Spleen (tissue), 11 donors: ENCODE measurements around the gene MTMR1. TPM values are rescaled to one million over a fixed set of nuclear protein-coding genes. Genes with fewer than 3 reads are reported as not detected.

Experiments used
- DNase-seq: peaks from one replicate; pipeline ENCODE4 v3.0.0-alpha.2; 2020
- H3K27ac ChIP-seq, 8 donors: fragments of 200-600 bp; sonication (generic) in 7 of 8; 1 replicate in 4 of 8; 2 replicates in 4 of 8; pipeline versions ENCODE4 v1.5.0 to v1.8.0; 2016 to 2021; ENCODE audit warnings: inconsistent platforms in 4 of 8, mild to moderate bottlenecking in 4 of 8, moderate library complexity in 1 of 8
- H3K27me3 ChIP-seq, 7 donors: fragments of 200-600 bp; sonication (generic) in 6 of 7; replicated peaks in 1 of 7; 1 replicate in 4 of 7; 2 replicates in 3 of 7; pipeline versions ENCODE4 v1.5.0 to v1.8.0; 2016 to 2021; ENCODE audit warnings: inconsistent platforms in 3 of 7, mild to moderate bottlenecking in 1 of 7
- H3K36me3 ChIP-seq, 6 donors: fragments of 200-600 bp; sonication (generic) in 5 of 6; 1 replicate in 4 of 6; 2 replicates in 2 of 6; pipeline versions ENCODE4 v1.5.0 to v1.8.0; 2016 to 2021; ENCODE audit warnings: inconsistent platforms in 2 of 6
- H3K4me1 ChIP-seq, 6 donors: fragments of 200-600 bp; sonication (generic) in 5 of 6; 1 replicate in 3 of 6; 2 replicates in 3 of 6; pipeline versions ENCODE4 v1.5.0 to v1.8.0; 2016 to 2021; ENCODE audit warnings: inconsistent platforms in 3 of 6
- H3K4me3 ChIP-seq, 8 donors: fragments of 200-600 bp; sonication (generic) in 7 of 8; 1 replicate in 4 of 8; 2 replicates in 4 of 8; pipeline versions ENCODE4 v1.5.0 to v1.8.0; 2016 to 2021; ENCODE audit warnings: inconsistent platforms in 4 of 8, mild to moderate bottlenecking in 4 of 8, moderate library complexity in 2 of 8
- H3K9me3 ChIP-seq, 8 donors: fragments of 200-600 bp; sonication (generic) in 7 of 8; 1 replicate in 4 of 8; 2 replicates in 4 of 8; pipeline versions ENCODE4 v1.5.0 to v1.8.0; 2016 to 2021; ENCODE audit warnings: inconsistent platforms in 4 of 8
- CTCF ChIP-seq, 11 experiments: fragments of 200-600 bp in 7 of 11; fragments of 450-650 bp in 4 of 11; sonication (generic) in 4 of 11; IDR thresholded peaks in 8 of 11; conservative IDR thresholded peaks in 3 of 11; 1 replicate in 7 of 11; 2 replicates in 4 of 11; pipeline versions ENCODE4 v1.4.0 to v1.8.0; 2016 to 2021; ENCODE audit warnings: antibody characterized with exemption in 11 of 11, inconsistent platforms in 4 of 11, mild to moderate bottlenecking in 1 of 11
- POLR2A ChIP-seq, 3 donors: fragments of 450-650 bp; IDR thresholded peaks; one replicate each; pipeline ENCODE4 v1.5.1; 2017; ENCODE audit warnings: antibody characterized with exemption in 3 of 3, mild to moderate bottlenecking in 1 of 3
- POLR2AphosphoS5 ChIP-seq, 3 donors: sonication (generic); formaldehyde crosslinking; IDR thresholded peaks; one replicate each; pipeline ENCODE4 v1.5.1; 2017; ENCODE audit warnings: antibody characterized with exemption in 3 of 3
- WGBS, 5 donors: extraction: QIAGEN DNeasy Blood & Tissue Kit in 3 of 5; methylation state at CpG; one replicate each; pipeline versions ENCODE4 v1.1.5 to v1.1.7; 2013 to 2018; 5-methylcytosine and 5-hydroxymethylcytosine counted together
- intact Hi-C: fragments of 100-400 bp; cut with DNase I; formaldehyde crosslinking; loops from one replicate; pipeline ENCODE4 v1.15.0; 2023; ENCODE audit warnings: low total_unique reads
- polyA plus RNA-seq, 3 donors: library from polyadenylated mRNA; stranded (reverse); fragments of 200-250 nt; gene quantifications; one replicate each; pipeline ENCODE4 v1.2.1, GENCODE V29; 2013
- total RNA-seq, 7 donors: library from RNA; depleted of rRNA in 3 of 7; stranded (reverse); fragments of >200 nt in 3 of 7; fragmentation: NEBNext Ultra II Directional in 4 of 7; extraction: Animal tissue kit (Norgen Biotek cat#: 25700) in 4 of 7; gene quantifications; one replicate each; pipeline versions ENCODE4 v1.1.0 to v1.2.1, GENCODE V29; 2016 to 2021
- donor health status: healthy with polysubstance abuse.
- donor health status: DM: no; HTN: no; CAD: no; lungs with moderate emphysema.
- donor health status: DM: no; HTN: no; CAD: no.
- donor health status: Bipolar disorder and iron deficiency.
- donor health status: healthy.
- donor health status: DM: no; HTN: no; CAD: no.
- donor health status: DM: yes; HTN: yes; CAD: no.

Gene MTMR1
- total and polyA plus RNA-seq, 10 donors: 10.6 to 52.1 (median 38.5) TPM

- DNase-seq: no peak
- no peaks in the 10 kb centered on the region for H3K27me3 ChIP-seq
- no peak overlapping the region for H3K4me3 ChIP-seq
- 83 to 96% (median 90%) methylated on average over 4 of the region's 4 CpGs for WGBS, 5 donors
- H3K4me1 ChIP-seq: no peaks in the 10 kb centered on the region
- no peak overlapping the region for H3K27ac ChIP-seq
- intact Hi-C loops: no loop called here
- no peaks in the 10 kb centered on the region for H3K9me3 ChIP-seq
- peaks cover 0 to 99% (median 25%) of the 10 kb centered on the region in 6 donors for H3K36me3 ChIP-seq
- TF ChIP-seq POLR2A (IDR thresholded peaks at IDR 0.05) (no peak), CTCF (IDR thresholded peaks at IDR 0.05 in 8 of 11, conservative IDR thresholded peaks at IDR 0.05 in 3 of 11) (no peak), POLR2AphosphoS5 (IDR thresholded peaks at IDR 0.05) (no peak)
Measured at GRCh38 chrX:150753968-150754367, 60.8 kb downstream of the MTMR1 start.

GRCh38 chrX:150757371-150757770 is 64.2 kb downstream of the MTMR1 start:
- H3K27ac ChIP-seq: no peak overlapping the region
- 83 to 97% (median 96%) methylated on average over 5 of the region's 5 CpGs for WGBS, 5 donors
- H3K27me3 ChIP-seq: no peaks in the 10 kb centered on the region
- H3K9me3 ChIP-seq: no peaks in the 10 kb centered on the region
- H3K4me1 ChIP-seq: no peaks in the 10 kb centered on the region
- TF ChIP-seq POLR2A (IDR thresholded peaks at IDR 0.05): no peak
- TF ChIP-seq CTCF (IDR thresholded peaks at IDR 0.05 in 8 of 11, conservative IDR thresholded peaks at IDR 0.05 in 3 of 11): no peak
- TF ChIP-seq POLR2AphosphoS5 (IDR thresholded peaks at IDR 0.05): no peak
- H3K36me3 ChIP-seq: peaks cover 0 to 93% (median 12%) of the 10 kb centered on the region in 6 donors
- DNase-seq: no peak
- no peak overlapping the region for H3K4me3 ChIP-seq
- intact Hi-C loops: no loop called here

GRCh38 chrX:150759568-150760416 is 66.6 kb downstream of the MTMR1 start:
- H3K9me3 ChIP-seq: no peaks in the 10 kb centered on the region
- no peaks in the 10 kb centered on the region for H3K4me1 ChIP-seq
- no peak overlapping the region for H3K4me3 ChIP-seq
- H3K27me3 ChIP-seq: no peaks in the 10 kb centered on the region
- TF ChIP-seq POLR2AphosphoS5 (IDR thresholded peaks at IDR 0.05) (no peak), POLR2A (IDR thresholded peaks at IDR 0.05) (no peak), CTCF (IDR thresholded peaks at IDR 0.05 in 8 of 11, conservative IDR thresholded peaks at IDR 0.05 in 3 of 11) (no peak)
- no peak for DNase-seq
- H3K27ac ChIP-seq: no peak overlapping the region
- intact Hi-C loops: no loop called here
- peaks cover 0 to 92% (median 14%) of the 10 kb centered on the region in 6 donors for H3K36me3 ChIP-seq
- 83 to 95% (median 90%) methylated on average over 14 to 22 of the region's 22 CpGs for WGBS, 5 donors

GRCh38 chrX:150761176-150761818 is 68.1 kb downstream of the MTMR1 start:
- no peak for DNase-seq
- intact Hi-C loops: no loop called here
- Histone ChIP-seq H3K9me3 (no peaks in the 10 kb centered on the region), H3K27ac (no peak overlapping the region), H3K4me3 (no peak overlapping the region), H3K27me3 (no peaks in the 10 kb centered on the region), H3K36me3 (peaks cover 0 to 91% (median 9%) of the 10 kb centered on the region in 6 donors), H3K4me1 (no peaks in the 10 kb centered on the region)
- WGBS, 5 donors: 60 to 91% (median 82%) methylated on average over 1 to 7 of the region's 7 CpGs
- no peak for TF ChIP-seq POLR2A (IDR thresholded peaks at IDR 0.05)
- no peak for TF ChIP-seq CTCF (IDR thresholded peaks at IDR 0.05 in 8 of 11, conservative IDR thresholded peaks at IDR 0.05 in 3 of 11)
- no peak for TF ChIP-seq POLR2AphosphoS5 (IDR thresholded peaks at IDR 0.05)
